HG03342 (cell line): ENCODE measurements around the gene CALCR.

ENCODE experiments used
- ATAC-seq: cut with Tn5 transposase; IDR thresholded peaks from one replicate; pipeline ENCODE4 v1.9.1; 2021; ENCODE audit warnings: mild to moderate bottlenecking, moderate library complexity; ENCODE audit not compliant: unreplicated experiment

CALCR gene

GRCh38 chr7:93453262-93453661 lies 121.3 kb downstream of the CALCR start:
- ATAC-seq = no peak

GRCh38 chr7:93448176-93448575 lies 126.3 kb downstream of the CALCR start:
- no peak for ATAC-seq

GRCh38 chr7:93447509-93447908 lies 127.0 kb downstream of the CALCR start:
- no peak for ATAC-seq

GRCh38 chr7:93442478-93443224 lies 131.9 kb downstream of the CALCR start:
- peak; percentile 89 for ATAC-seq

GRCh38 chr7:93435791-93436190 lies 138.7 kb downstream of the CALCR start:
- no peak for ATAC-seq

- ATAC-seq = no peak
Observed at GRCh38 chr7:93432130-93432529, 142.4 kb downstream of the CALCR start.

GRCh38 chr7:93430917-93431588 lies 143.5 kb downstream of the CALCR start:
- no peak for ATAC-seq

- ATAC-seq = no peak
Observed at GRCh38 chr7:93429563-93429962, 145.0 kb downstream of the CALCR start.

- no peak for ATAC-seq
Observed at GRCh38 chr7:93427107-93427506, 147.4 kb downstream of the CALCR start.

GRCh38 chr7:93426155-93426696 lies 148.3 kb downstream of the CALCR start:
- ATAC-seq = no peak

GRCh38 chr7:93414574-93414973 lies 159.9 kb downstream of the CALCR start:
- no peak for ATAC-seq

GRCh38 chr7:93409324-93409723 lies 165.2 kb downstream of the CALCR start:
- ATAC-seq = no peak

GRCh38 chr7:93407239-93407638 lies 167.3 kb downstream of the CALCR start:
- no peak for ATAC-seq

GRCh38 chr7:93402944-93403343 lies 171.6 kb downstream of the CALCR start:
- no peak for ATAC-seq

GRCh38 chr7:93399642-93400041 lies 174.9 kb downstream of the CALCR start:
- no peak for ATAC-seq

- no peak for ATAC-seq
Observed at GRCh38 chr7:93392984-93393383, 181.5 kb downstream of the CALCR start.

GRCh38 chr7:93390660-93391059 lies 183.9 kb downstream of the CALCR start:
- ATAC-seq = no peak

- ATAC-seq = no peak
Observed at GRCh38 chr7:93382362-93382761, 192.2 kb downstream of the CALCR start.

GRCh38 chr7:93378131-93378760 lies 196.3 kb downstream of the CALCR start:
- peak; percentile 60 for ATAC-seq

GRCh38 chr7:93375603-93376002 lies 198.9 kb downstream of the CALCR start:
- no peak for ATAC-seq
